Measurements from ENCODE around the gene BORCS6. TPM values are rescaled to one million over a fixed set of nuclear protein-coding genes. Genes with fewer than 3 reads are reported as not detected.
A peak's percentile ranks its signal among the peaks of the same experiment; 100 is the strongest.

BORCS6 gene
- total and polyA plus RNA-seq, 2 of the 13 experiments (the other 11 are each of a cell fraction or from before 2014, with no cell fraction given) = 2.0 to 5.1 TPM

DNA sequence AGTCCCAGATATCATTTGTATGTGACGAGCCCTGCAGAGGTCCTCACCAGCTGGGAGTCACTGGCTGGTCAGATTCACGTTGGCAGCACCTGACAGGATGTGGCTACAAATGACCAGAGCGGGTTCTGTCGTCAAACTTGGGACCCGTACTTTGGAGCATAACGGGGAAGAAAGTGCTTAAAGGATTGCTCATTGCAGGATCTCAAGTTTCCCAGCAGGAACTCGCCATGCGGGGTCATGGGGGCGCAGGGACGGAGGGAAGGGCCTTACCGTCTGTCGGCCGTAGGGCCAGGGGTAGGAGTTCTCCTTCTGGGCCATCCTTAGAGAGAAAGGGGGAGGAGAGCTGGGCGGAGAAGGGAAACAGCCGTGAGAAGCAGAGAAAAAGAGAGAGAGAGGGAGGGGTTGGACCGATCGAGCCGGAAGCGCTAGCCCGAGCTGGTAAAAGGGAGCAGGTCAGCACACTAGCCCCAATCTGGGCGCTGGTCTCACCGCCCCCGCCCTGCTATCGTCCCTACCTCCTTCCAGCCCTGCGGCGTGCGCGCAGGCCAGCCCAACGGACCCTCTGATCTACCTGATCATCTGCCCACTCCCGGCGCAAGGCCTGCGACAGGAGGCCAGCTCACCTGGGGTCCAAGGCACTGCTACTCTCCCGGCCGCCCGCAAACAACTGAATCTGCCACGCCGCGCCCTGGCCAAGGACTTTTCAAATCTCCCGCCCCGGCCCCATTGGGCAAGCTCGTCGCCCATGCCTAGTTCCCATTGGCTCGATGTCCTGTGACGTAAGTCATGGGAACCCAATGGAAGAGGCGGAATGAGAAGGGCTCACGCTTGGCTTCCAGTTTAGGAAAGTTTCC lies 20.2 kb upstream of the BORCS6 start, which contains the start of gene AURKB (continued):
- TF ChIP-seq, protein P1, sequence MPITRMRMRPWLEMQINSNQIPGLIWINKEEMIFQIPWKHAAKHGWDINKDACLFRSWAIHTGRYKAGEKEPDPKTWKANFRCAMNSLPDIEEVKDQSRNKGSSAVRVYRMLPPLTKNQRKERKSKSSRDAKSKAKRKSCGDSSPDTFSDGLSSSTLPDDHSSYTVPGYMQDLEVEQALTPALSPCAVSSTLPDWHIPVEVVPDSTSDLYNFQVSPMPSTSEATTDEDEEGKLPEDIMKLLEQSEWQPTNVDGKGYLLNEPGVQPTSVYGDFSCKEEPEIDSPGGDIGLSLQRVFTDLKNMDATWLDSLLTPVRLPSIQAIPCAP (CRISPR knock-in tag; IDR thresholded peaks at IDR 0.05; ENCODE audit: low read depth) = no peak
- peak; percentile 88; the same call in 1 of the 2 replicates for TF ChIP-seq MYC (CRISPR knock-in tag; IDR thresholded peaks at IDR 0.05; ENCODE audit: borderline replicate concordance)
- TF ChIP-seq, protein P2, sequence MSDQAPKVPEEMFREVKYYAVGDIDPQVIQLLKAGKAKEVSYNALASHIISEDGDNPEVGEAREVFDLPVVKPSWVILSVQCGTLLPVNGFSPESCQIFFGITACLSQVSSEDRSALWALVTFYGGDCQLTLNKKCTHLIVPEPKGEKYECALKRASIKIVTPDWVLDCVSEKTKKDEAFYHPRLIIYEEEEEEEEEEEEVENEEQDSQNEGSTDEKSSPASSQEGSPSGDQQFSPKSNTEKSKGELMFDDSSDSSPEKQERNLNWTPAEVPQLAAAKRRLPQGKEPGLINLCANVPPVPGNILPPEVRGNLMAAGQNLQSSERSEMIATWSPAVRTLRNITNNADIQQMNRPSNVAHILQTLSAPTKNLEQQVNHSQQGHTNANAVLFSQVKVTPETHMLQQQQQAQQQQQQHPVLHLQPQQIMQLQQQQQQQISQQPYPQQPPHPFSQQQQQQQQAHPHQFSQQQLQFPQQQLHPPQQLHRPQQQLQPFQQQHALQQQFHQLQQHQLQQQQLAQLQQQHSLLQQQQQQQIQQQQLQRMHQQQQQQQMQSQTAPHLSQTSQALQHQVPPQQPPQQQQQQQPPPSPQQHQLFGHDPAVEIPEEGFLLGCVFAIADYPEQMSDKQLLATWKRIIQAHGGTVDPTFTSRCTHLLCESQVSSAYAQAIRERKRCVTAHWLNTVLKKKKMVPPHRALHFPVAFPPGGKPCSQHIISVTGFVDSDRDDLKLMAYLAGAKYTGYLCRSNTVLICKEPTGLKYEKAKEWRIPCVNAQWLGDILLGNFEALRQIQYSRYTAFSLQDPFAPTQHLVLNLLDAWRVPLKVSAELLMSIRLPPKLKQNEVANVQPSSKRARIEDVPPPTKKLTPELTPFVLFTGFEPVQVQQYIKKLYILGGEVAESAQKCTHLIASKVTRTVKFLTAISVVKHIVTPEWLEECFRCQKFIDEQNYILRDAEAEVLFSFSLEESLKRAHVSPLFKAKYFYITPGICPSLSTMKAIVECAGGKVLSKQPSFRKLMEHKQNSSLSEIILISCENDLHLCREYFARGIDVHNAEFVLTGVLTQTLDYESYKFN (CRISPR knock-in tag; conservative IDR thresholded peaks at IDR 0.05) = no peak; the same call in 1 of the 2 replicates
- TF ChIP-seq ZNF616 (CRISPR knock-in tag; IDR thresholded peaks at IDR 0.05; ENCODE audit: low read depth) = 0 out of 2 replicates have a peak, but pooled peaks have one; percentile 17
- 0 out of 2 replicates have a peak, but pooled peaks have one; percentile 75 for TF ChIP-seq SNAI1 (CRISPR knock-in tag; IDR thresholded peaks at IDR 0.05; ENCODE audit: borderline replicate concordance)
- peak; percentile 64; the same call in 1 of the 2 replicates for TF ChIP-seq ZNF383 (CRISPR knock-in tag; IDR thresholded peaks at IDR 0.05; ENCODE audit: borderline replicate concordance)
- TF ChIP-seq ZBTB20 (CRISPR knock-in tag; IDR thresholded peaks at IDR 0.05; ENCODE audit: borderline replicate concordance, low read depth) = peak; percentile 35
- TF ChIP-seq ZFP36L1 (CRISPR knock-in tag; IDR thresholded peaks at IDR 0.05) = peak; percentile 92
- TF ChIP-seq ELF3 (CRISPR knock-in tag; IDR thresholded peaks at IDR 0.05) = no peak
- peak; percentile 90; the same call in 1 of the 2 replicates for TF ChIP-seq ZNF230 (CRISPR knock-in tag; IDR thresholded peaks at IDR 0.05)
- TF ChIP-seq ZNF792 (CRISPR knock-in tag; IDR thresholded peaks at IDR 0.05) = no peak
- no peak; the same call in 1 of the 2 replicates for TF ChIP-seq ZNF782 (CRISPR knock-in tag; IDR thresholded peaks at IDR 0.05; ENCODE audit: borderline replicate concordance)
- TF ChIP-seq RXRB (CRISPR knock-in tag; IDR thresholded peaks at IDR 0.05; ENCODE audit: borderline replicate concordance) = no peak
- no peak for TF ChIP-seq ZNF761 (CRISPR knock-in tag; conservative IDR thresholded peaks at IDR 0.05)
- no peak for TF ChIP-seq ZNF143 (CRISPR knock-in tag; IDR thresholded peaks at IDR 0.05)
- TF ChIP-seq FOXC1 (CRISPR knock-in tag; IDR thresholded peaks at IDR 0.05; ENCODE audit: borderline replicate concordance) = no peak
- TF ChIP-seq, protein P3, sequence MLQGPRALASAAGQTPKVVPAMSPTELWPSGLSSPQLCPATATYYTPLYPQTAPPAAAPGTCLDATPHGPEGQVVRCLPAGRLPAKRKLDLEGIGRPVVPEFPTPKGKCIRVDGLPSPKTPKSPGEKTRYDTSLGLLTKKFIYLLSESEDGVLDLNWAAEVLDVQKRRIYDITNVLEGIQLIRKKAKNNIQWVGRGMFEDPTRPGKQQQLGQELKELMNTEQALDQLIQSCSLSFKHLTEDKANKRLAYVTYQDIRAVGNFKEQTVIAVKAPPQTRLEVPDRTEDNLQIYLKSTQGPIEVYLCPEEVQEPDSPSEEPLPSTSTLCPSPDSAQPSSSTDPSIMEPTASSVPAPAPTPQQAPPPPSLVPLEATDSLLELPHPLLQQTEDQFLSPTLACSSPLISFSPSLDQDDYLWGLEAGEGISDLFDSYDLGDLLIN (CRISPR knock-in tag; IDR thresholded peaks at IDR 0.05; ENCODE audit: borderline replicate concordance) = peak; percentile 94; the same call in 1 of the 2 replicates

Measured in HepG2 (cell line).